Fibroblast of lung (primary cell): ENCODE data around the gene TRIAP1. TPM values are rescaled to one million over a fixed set of nuclear protein-coding genes. Genes with fewer than 3 reads are reported as not detected.

Experiments used
- DNase-seq, 2 donors: peaks; one replicate each; pipeline versions ENCODE4 v3.0.0 to v3.0.0-alpha.2; 2010; ENCODE audit warnings: low read depth in 2 of 2
- H2AFZ ChIP-seq: 2 replicates; pipeline ENCODE4 v1.5.1; 2012; ENCODE audit warnings: low read length, control low read depth, inconsistent platforms
- H3K27ac ChIP-seq: 2 replicates; pipeline ENCODE4 v1.5.1; 2011; ENCODE audit warnings: low read length, control low read depth; ENCODE audit not compliant: insufficient read depth
- H3K27me3 ChIP-seq: 2 replicates; pipeline ENCODE4 v1.5.1; 2011; ENCODE audit warnings: mild to moderate bottlenecking, low read length; ENCODE audit not compliant: control insufficient read depth, insufficient read depth
- H3K36me3 ChIP-seq: 2 replicates; pipeline ENCODE4 v1.5.1; 2011; ENCODE audit warnings: low read length; ENCODE audit not compliant: control insufficient read depth, insufficient read depth
- H3K4me1 ChIP-seq: 2 replicates; pipeline ENCODE4 v1.5.1; 2011; ENCODE audit warnings: low read length; ENCODE audit not compliant: control insufficient read depth, insufficient read depth; ENCODE audit errors: extremely low read depth
- H3K4me2 ChIP-seq: 2 replicates; pipeline ENCODE4 v1.5.1; 2011; ENCODE audit warnings: low read length, control low read depth; ENCODE audit not compliant: insufficient read depth; ENCODE audit errors: extremely low read depth
- H3K4me3 ChIP-seq, 4 experiments: fragments of 200-600 bp in 1 of 4; sonication (generic) in 1 of 4; replicated peaks in 1 of 4; 2 replicates each; pipeline ENCODE4 v1.5.1; 2011 to 2016; ENCODE audit warnings: low read length in 4 of 4, low read depth in 3 of 4, mild to moderate bottlenecking in 3 of 4, control low read depth in 2 of 4, inconsistent platforms in 1 of 4, mixed read lengths in 1 of 4; ENCODE audit not compliant: insufficient read depth in 1 of 4; ENCODE audit errors: control extremely low read depth in 1 of 4
- H3K79me2 ChIP-seq: 2 replicates; pipeline ENCODE4 v1.5.1; 2012; ENCODE audit warnings: mild to moderate bottlenecking, low read length, inconsistent platforms; ENCODE audit not compliant: control insufficient read depth, insufficient read depth
- H3K9ac ChIP-seq: 2 replicates; pipeline ENCODE4 v1.5.1; 2011; ENCODE audit warnings: mild to moderate bottlenecking, low read length, control low read depth; ENCODE audit not compliant: insufficient read depth
- H3K9me3 ChIP-seq: 2 replicates; pipeline ENCODE4 v1.5.1; 2012; ENCODE audit warnings: low read depth, low read length; ENCODE audit not compliant: control insufficient read depth, insufficient read depth
- H4K20me1 ChIP-seq: 2 replicates; pipeline ENCODE4 v1.5.1; 2011; ENCODE audit warnings: low read length; ENCODE audit not compliant: control insufficient read depth, insufficient read depth; ENCODE audit errors: extremely low read depth
- CTCF ChIP-seq, 2 donors: IDR thresholded peaks in 1 of 2; conservative IDR thresholded peaks in 1 of 2; 1 replicate in 1 of 2; 2 replicates in 1 of 2; pipeline ENCODE4 v1.5.1; 2011 to 2012; ENCODE audit warnings: low read length in 2 of 2, control low read depth in 1 of 2, inconsistent platforms in 1 of 2, low read depth in 1 of 2, mild to moderate bottlenecking in 1 of 2
- EZH2 ChIP-seq: IDR thresholded peaks from 2 replicates; pipeline ENCODE4 v1.5.1; 2012; ENCODE audit warnings: low read length, control low read depth, mild to moderate bottlenecking; ENCODE audit errors: missing control alignments
- polyA plus RNA-seq, 2 donors: library from polyadenylated mRNA; depleted of rRNA in 1 of 2; stranded (reverse) in 1 of 2; unstranded in 1 of 2; fragments of >200 nt; gene quantifications; 2 replicates each; pipeline ENCODE4 v1.2.1, GENCODE V29; 2011 to 2012; ENCODE audit warnings: missing spikeins in 1 of 2
- total RNA-seq: library from RNA; depleted of rRNA; stranded (reverse); fragments of >200 nt; gene quantifications from 2 replicates; pipeline ENCODE4 v1.2.1, GENCODE V29; 2014

The TRIAP1 gene
- total and polyA plus RNA-seq, 2 donors (not counting 1 experiment from before 2014, with no cell fraction given), result 29.6 to 52.7 TPM

- no peak overlapping the region for H3K4me2 ChIP-seq
- H3K4me3 ChIP-seq, result no peak overlapping the region
- H3K27ac ChIP-seq, result no peak overlapping the region
- no peaks in the 10 kb centered on the region for H3K27me3 ChIP-seq
- H3K4me1 ChIP-seq, result no peaks in the 10 kb centered on the region
- no peak overlapping the region for H2AFZ ChIP-seq
- no peak overlapping the region for H3K9ac ChIP-seq
- no peaks in the 10 kb centered on the region for H3K9me3 ChIP-seq
- H3K36me3 ChIP-seq, result peaks cover 18% of the 10 kb centered on the region
- H4K20me1 ChIP-seq, result no peaks in the 10 kb centered on the region
- DNase-seq, result no peak
- H3K79me2 ChIP-seq, result peaks cover 10% of the 10 kb centered on the region
- TF ChIP-seq EZH2 (no peak), CTCF (conservative IDR thresholded peaks at IDR 0.05 in 1 of 2, IDR thresholded peaks at IDR 0.05 in 1 of 2; ENCODE audit: low read depth in 1 of 2, low read length in 2 of 2) (no peak)
Observed at GRCh38 chr12:120460157-120460556, 14.0 kb upstream of the TRIAP1 start.

GRCh38 chr12:120457133-120457532 is 10.9 kb upstream of the TRIAP1 start:
- no peak overlapping the region for H3K27ac ChIP-seq
- peaks cover 6% of the 10 kb centered on the region for H3K36me3 ChIP-seq
- no peaks in the 10 kb centered on the region for H3K79me2 ChIP-seq
- no peak for DNase-seq
- H3K4me3 ChIP-seq, result no peak overlapping the region
- H2AFZ ChIP-seq, result no peak overlapping the region
- H3K27me3 ChIP-seq, result no peaks in the 10 kb centered on the region
- no peak overlapping the region for H3K4me2 ChIP-seq
- no peak overlapping the region for H3K9ac ChIP-seq
- no peaks in the 10 kb centered on the region for H3K9me3 ChIP-seq
- TF ChIP-seq CTCF (conservative IDR thresholded peaks at IDR 0.05 in 1 of 2, IDR thresholded peaks at IDR 0.05 in 1 of 2; ENCODE audit: low read depth in 1 of 2, low read length in 2 of 2) (peak in 1 of 2 donors; percentile 31), EZH2 (no peak)
- H4K20me1 ChIP-seq, result no peaks in the 10 kb centered on the region
- H3K4me1 ChIP-seq, result no peaks in the 10 kb centered on the region

GRCh38 chr12:120455302-120455701 is 9.1 kb upstream of the TRIAP1 start:
- no peaks in the 10 kb centered on the region for H3K27me3 ChIP-seq
- TF ChIP-seq EZH2, result no peak
- no peak for TF ChIP-seq CTCF (conservative IDR thresholded peaks at IDR 0.05 in 1 of 2, IDR thresholded peaks at IDR 0.05 in 1 of 2; ENCODE audit: low read depth in 1 of 2, low read length in 2 of 2)
- no peaks in the 10 kb centered on the region for H3K79me2 ChIP-seq
- no peaks in the 10 kb centered on the region for H3K9me3 ChIP-seq
- DNase-seq, result no peak
- no peak overlapping the region for H3K9ac ChIP-seq
- H3K27ac ChIP-seq, result no peak overlapping the region
- no peak overlapping the region for H3K4me2 ChIP-seq
- H2AFZ ChIP-seq, result no peak overlapping the region
- H3K36me3 ChIP-seq, result peaks cover 6% of the 10 kb centered on the region
- H3K4me1 ChIP-seq, result no peaks in the 10 kb centered on the region
- H4K20me1 ChIP-seq, result no peaks in the 10 kb centered on the region
- no peak overlapping the region for H3K4me3 ChIP-seq
